ENCODE data around the gene EXOC5. TPM values are rescaled to one million over a fixed set of nuclear protein-coding genes. Genes with fewer than 3 reads are reported as not detected.

The EXOC5 gene
- total and polyA plus RNA-seq, 9 donors, result 10.3 to 65.7 (median 44.0) TPM

GRCh38 chr14:57254884-57255283 lies 13.8 kb downstream of the EXOC5 start:
- intact Hi-C loops (cut with DNase I), result no loop called here
- no peak for DNase-seq

DNA sequence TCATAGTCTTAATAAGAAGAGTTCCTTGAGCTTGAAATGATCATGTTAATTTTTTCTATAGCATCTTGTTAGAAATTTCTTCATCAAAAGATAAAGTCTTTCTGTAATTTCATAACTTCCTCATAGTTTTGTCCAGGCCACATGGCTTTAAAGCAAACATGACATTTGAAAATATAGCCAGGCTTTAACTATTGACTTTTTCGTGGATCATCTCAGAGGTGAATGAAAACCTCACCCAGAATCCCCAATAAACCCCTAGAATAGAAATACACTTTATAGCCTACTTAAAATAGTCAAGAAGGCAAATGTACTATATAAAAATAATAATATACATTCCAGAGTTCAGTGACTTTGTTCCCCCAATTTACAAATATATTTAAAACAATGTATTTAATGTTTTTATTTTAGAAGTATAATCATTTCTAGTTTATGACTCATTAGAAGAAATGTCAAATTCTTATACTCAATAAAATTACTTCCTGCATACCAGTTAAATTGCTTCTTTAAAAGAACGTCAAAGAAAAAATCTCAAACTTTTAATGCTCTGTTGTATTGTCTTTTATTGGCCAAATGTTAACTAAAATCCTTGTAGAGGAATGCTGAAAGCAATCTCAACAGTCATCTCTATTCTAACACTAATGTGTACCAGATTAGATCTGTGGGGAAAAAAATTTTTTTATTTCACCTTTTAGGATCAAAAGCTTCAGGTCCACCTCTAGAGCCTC lies 21.6 kb downstream of the EXOC5 start:
- Histone ChIP-seq H3K9me3 (no peaks in the 10 kb centered on the region), H3K4me1 (ENCODE audit: insufficient read depth) (no peaks in the 10 kb centered on the region), H3K4me3 (no peak overlapping the region), H3K27ac (no peak overlapping the region), H3K27me3 (no peaks in the 10 kb centered on the region), H3K36me3 (no peaks in the 10 kb centered on the region)
- intact Hi-C loops (cut with DNase I), result no loop called here
- no peak for DNase-seq
- WGBS, 3 donors, result 50 to 61% (median 55%) methylated on average over 2 of the region's 2 CpGs
- TF ChIP-seq EP300 (IDR thresholded peaks at IDR 0.05), result no peak
- TF ChIP-seq, protein P1, sequence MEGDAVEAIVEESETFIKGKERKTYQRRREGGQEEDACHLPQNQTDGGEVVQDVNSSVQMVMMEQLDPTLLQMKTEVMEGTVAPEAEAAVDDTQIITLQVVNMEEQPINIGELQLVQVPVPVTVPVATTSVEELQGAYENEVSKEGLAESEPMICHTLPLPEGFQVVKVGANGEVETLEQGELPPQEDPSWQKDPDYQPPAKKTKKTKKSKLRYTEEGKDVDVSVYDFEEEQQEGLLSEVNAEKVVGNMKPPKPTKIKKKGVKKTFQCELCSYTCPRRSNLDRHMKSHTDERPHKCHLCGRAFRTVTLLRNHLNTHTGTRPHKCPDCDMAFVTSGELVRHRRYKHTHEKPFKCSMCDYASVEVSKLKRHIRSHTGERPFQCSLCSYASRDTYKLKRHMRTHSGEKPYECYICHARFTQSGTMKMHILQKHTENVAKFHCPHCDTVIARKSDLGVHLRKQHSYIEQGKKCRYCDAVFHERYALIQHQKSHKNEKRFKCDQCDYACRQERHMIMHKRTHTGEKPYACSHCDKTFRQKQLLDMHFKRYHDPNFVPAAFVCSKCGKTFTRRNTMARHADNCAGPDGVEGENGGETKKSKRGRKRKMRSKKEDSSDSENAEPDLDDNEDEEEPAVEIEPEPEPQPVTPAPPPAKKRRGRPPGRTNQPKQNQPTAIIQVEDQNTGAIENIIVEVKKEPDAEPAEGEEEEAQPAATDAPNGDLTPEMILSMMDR (IDR thresholded peaks at IDR 0.05), result no peak
- TF ChIP-seq POLR2A (IDR thresholded peaks at IDR 0.05), result no peak

More at GRCh38 chr14:57254884-57255283, 13.8 kb downstream of the EXOC5 start:
- Histone ChIP-seq H3K4me3 (no peak overlapping the region), H3K27ac (no peak overlapping the region), H3K4me1 (ENCODE audit: insufficient read depth) (no peaks in the 10 kb centered on the region), H3K36me3 (no peaks in the 10 kb centered on the region), H3K27me3 (no peaks in the 10 kb centered on the region), H3K9me3 (no peaks in the 10 kb centered on the region)
- TF ChIP-seq, protein P1 (IDR thresholded peaks at IDR 0.05), result no peak
- TF ChIP-seq EP300 (IDR thresholded peaks at IDR 0.05) (no peak), POLR2A (IDR thresholded peaks at IDR 0.05) (no peak)

DNA sequence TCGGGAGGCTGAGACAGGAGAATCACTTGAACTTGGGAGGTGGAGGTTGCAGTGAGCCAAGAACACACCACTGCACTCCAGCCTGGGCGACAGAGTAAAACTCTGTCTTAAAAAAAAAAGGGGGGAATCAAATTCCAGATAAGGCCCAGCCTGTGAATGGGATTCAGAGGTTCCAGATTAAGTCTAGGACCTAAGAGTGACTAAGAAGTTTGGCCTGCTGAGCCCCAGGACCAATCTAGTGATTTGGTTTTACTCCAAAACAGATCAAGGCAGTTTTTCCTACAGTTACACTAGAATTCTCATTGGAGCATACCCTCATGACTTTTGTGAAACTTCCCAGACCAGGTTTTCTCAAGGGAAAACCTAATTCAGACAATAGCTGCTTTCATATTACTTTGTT lies 22.8 kb downstream of the EXOC5 start:
- no peak overlapping the region for H3K4me3 ChIP-seq
- intact Hi-C loops (cut with DNase I), result no loop called here
- no peak for DNase-seq
- no peaks in the 10 kb centered on the region for H3K4me1 ChIP-seq (ENCODE audit: insufficient read depth)
- H3K9me3 ChIP-seq, result no peaks in the 10 kb centered on the region
- H3K27ac ChIP-seq, result no peak overlapping the region
- no peaks in the 10 kb centered on the region for H3K27me3 ChIP-seq
- no peaks in the 10 kb centered on the region for H3K36me3 ChIP-seq
- TF ChIP-seq EP300 (IDR thresholded peaks at IDR 0.05) (no peak), POLR2A (IDR thresholded peaks at IDR 0.05) (no peak)
- TF ChIP-seq, protein P1 (IDR thresholded peaks at IDR 0.05), result no peak
- WGBS, 3 donors, result 85 to 96% (median 94%) methylated on average over 2 of the region's 2 CpGs

GRCh38 chr14:57244106-57244505 lies 24.6 kb downstream of the EXOC5 start:
- no peak for DNase-seq
- Histone ChIP-seq H3K4me1 (ENCODE audit: insufficient read depth) (no peaks in the 10 kb centered on the region), H3K9me3 (no peaks in the 10 kb centered on the region), H3K27ac (no peak overlapping the region), H3K4me3 (no peak overlapping the region), H3K27me3 (no peaks in the 10 kb centered on the region), H3K36me3 (no peaks in the 10 kb centered on the region)
- TF ChIP-seq POLR2A (IDR thresholded peaks at IDR 0.05), result no peak
- TF ChIP-seq EP300 (IDR thresholded peaks at IDR 0.05), result no peak
- TF ChIP-seq, protein P1 (IDR thresholded peaks at IDR 0.05), result no peak
- intact Hi-C loops (cut with DNase I), result no loop called here
- WGBS, 3 donors, result 53 to 59% (median 57%) methylated on average over 2 of the region's 2 CpGs

Measured in ovary (tissue), 9 donors.